Measurements from ENCODE around the gene GP1BB.

The GP1BB gene

GRCh38 chr22:19767427-19768341 lies 44.3 kb downstream of the GP1BB start:
- DNase-seq: no peak

- DNase-seq: no peak
Measured at GRCh38 chr22:19769393-19769715, 46.0 kb downstream of the GP1BB start.

- DNase-seq: no peak
Measured at GRCh38 chr22:19770349-19771220, 47.2 kb downstream of the GP1BB start.

DNA sequence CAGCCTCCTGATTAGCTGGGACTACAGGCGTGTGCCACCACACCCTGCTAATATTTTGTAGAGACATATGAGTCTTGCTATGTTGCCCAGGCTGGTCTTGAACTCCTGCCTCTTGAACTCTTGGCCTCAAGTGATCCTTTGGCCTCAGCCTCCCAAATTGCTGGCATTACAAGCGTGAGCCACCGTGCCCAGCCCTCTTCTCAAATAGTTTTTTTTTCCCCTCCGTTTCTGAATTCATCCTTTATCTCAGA lies 49.0 kb downstream of the GP1BB start:
- no peak for DNase-seq

GRCh38 chr22:19772673-19773469 lies 49.5 kb downstream of the GP1BB start:
- no peak for DNase-seq

DNA sequence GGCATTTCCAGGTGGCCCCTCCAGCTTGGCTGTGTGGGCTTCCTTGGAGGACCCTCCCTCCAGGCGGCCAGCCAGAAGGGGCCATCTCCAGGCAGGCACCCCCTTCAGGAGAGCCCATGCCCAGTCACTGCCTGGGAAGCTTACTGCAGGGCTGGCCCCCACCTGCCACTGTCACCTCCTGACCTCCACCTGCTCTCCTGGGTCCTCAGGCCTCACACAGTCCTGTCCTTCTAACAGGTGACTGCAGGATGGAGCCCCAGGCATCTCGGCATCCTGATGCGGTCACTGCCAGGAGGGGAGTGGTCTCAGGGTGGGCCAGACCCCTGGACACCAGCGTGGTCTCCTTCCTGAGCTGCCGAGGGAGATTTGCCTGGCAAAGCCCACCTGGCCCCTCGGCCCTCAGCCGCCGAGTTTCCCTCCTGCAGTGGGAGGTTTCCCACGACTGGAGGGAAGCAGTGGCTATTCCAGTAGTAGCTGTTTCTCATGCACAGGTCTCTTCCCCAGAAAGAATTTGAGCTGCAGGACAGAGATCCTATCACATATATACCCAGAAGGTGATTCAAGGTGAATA lies 50.2 kb downstream of the GP1BB start:
- no peak for DNase-seq

Data from NCI-H524 treated with DMSO at 0.1 percent for 48 hours (cell line).